ENCODE data around the gene AFF3. TPM values are rescaled to one million over a fixed set of nuclear protein-coding genes. Genes with fewer than 3 reads are reported as not detected.

Gene AFF3
- total RNA-seq, 1 experiment from 2014 or later: 0.22 TPM

GRCh38 chr2:99984799-99985515, 157.4 kb downstream of the AFF3 start:
- Histone ChIP-seq H3K4me2 (ENCODE audit: insufficient read depth, insufficient read length, low read length) (no peak overlapping the region), H2AFZ (ENCODE audit: low read length) (peak overlapping the region; percentile 14), H4K8ac (replicated peaks; ENCODE audit: insufficient read length, low read depth, low read length) (no peak overlapping the region), H3K4ac (ENCODE audit: low read depth, low read length) (no peak overlapping the region), H2BK20ac (ENCODE audit: low read depth, low read length, poor library complexity, severe bottlenecking) (no peak overlapping the region), H3K4me1 (ENCODE audit: insufficient read depth, low read length) (no peaks in the 10 kb centered on the region), H3T11ph (ENCODE audit: low read length) (no peak overlapping the region), H3K14ac (ENCODE audit: insufficient read depth, low read length) (no peak overlapping the region), H4K20me1 (ENCODE audit: control insufficient read depth, insufficient read depth, insufficient read length) (no peaks in the 10 kb centered on the region), H2BK15ac (ENCODE audit: low read depth, low read length) (no peak overlapping the region), H3K9ac (ENCODE audit: extremely low read depth, insufficient read length, low read length) (no peak overlapping the region), H3K27me3 (ENCODE audit: insufficient read depth, low read length) (no peaks in the 10 kb centered on the region), H3K23ac (ENCODE audit: insufficient read length, low read depth, low read length) (no peak overlapping the region), H4K91ac (ENCODE audit: insufficient read length, low read depth, low read length) (no peak overlapping the region), H3K79me1 (ENCODE audit: insufficient read depth, low read depth, low read length, poor library complexity, severe bottlenecking) (no peaks in the 10 kb centered on the region), H3K9me3 (ENCODE audit: control insufficient read depth, low read depth, low read length) (no peaks in the 10 kb centered on the region), H2BK12ac (ENCODE audit: insufficient read length, low read depth, low read length) (no peak overlapping the region), H2BK5ac (ENCODE audit: insufficient read length, low read length) (no peak overlapping the region), H3K27ac (ENCODE audit: insufficient read length, low read depth, low read length) (no peak overlapping the region), H3K79me2 (ENCODE audit: insufficient read depth, low read length) (no peaks in the 10 kb centered on the region), H3K23me2 (ENCODE audit: insufficient read length, low read depth, low read length, poor library complexity, severe bottlenecking) (no peaks in the 10 kb centered on the region), H2BK120ac (ENCODE audit: low read depth, low read length, poor library complexity, severe bottlenecking) (no peak overlapping the region), H3K56ac (ENCODE audit: insufficient read length, low read depth, low read length) (no peak overlapping the region), H4K5ac (ENCODE audit: insufficient read length, low read depth, low read length) (no peak overlapping the region), H3K18ac (ENCODE audit: insufficient read length, low read depth, low read length) (no peak overlapping the region), H2AK5ac (ENCODE audit: insufficient read length, low read length) (no peak overlapping the region)
- no peak for DNase-seq
- peaks cover 10% of the 10 kb centered on the region for H3K27me3 Mint-ChIP-seq (ENCODE audit: low read depth)
- TF ChIP-seq CTCF (conservative IDR thresholded peaks at IDR 0.05): no peak
- no peaks in the 10 kb centered on the region; a peak in 1 of 7 replicates for H3K36me3 Mint-ChIP-seq (ENCODE audit: insufficient read depth in 1 of 3, low read depth in 3 of 3)
- H3K4me3 Mint-ChIP-seq: no peak overlapping the region
- peaks cover 0 to 3% of the 10 kb centered on the region in 2 experiments; a peak in 1 of 5 replicates for H3K9me3 Mint-ChIP-seq
- WGBS (ENCODE audit: extremely low coverage, insufficient read length, low lambda C conversion rate): 100% methylated on average over 1 of the region's 4 CpGs
- H3K27ac Mint-ChIP-seq: 0 out of 7 replicates have a peak overlapping the region, but pooled peaks of 1 of the 3 experiments have one; percentile 12
- no peaks in the 10 kb centered on the region for H3K4me1 Mint-ChIP-seq
